GM12878 (cell line): ENCODE data around the gene IFNLR1. TPM values are rescaled to one million over a fixed set of nuclear protein-coding genes. Genes with fewer than 3 reads are reported as not detected.
A peak's percentile ranks its signal among the peaks of the same experiment; 100 is the strongest.

ENCODE experiments used
- BCLAF1 ChIP-seq: fragments of 450-650 bp; IDR thresholded peaks from 2 replicates; pipeline ENCODE4 v1.6.1; 2017; ENCODE audit warnings: antibody characterized with exemption, mild to moderate bottlenecking, moderate library complexity
- CHD4 ChIP-seq: fragments of 200-600 bp; sonication (generic); IDR thresholded peaks from 2 replicates; pipeline ENCODE4 v1.6.1; 2016; ENCODE audit warnings: mild to moderate bottlenecking
- CUX1 ChIP-seq: IDR thresholded peaks from 2 replicates; pipeline ENCODE4 v1.6.1; 2012; ENCODE audit warnings: improper control_type of control experiment, low read depth, low read length; ENCODE audit not compliant: insufficient replicate concordance
- HSF1 ChIP-seq: fragments of 150-350 bp; IDR thresholded peaks from 2 replicates; pipeline ENCODE4 v1.6.1; 2014; ENCODE audit warnings: mild to moderate bottlenecking, low read depth, low read length
- IKZF1 ChIP-seq: fragments of 450-650 bp; conservative IDR thresholded peaks from 2 replicates; pipeline ENCODE4 v1.6.1; 2017; ENCODE audit warnings: antibody characterized with exemption, mild to moderate bottlenecking
- NBN ChIP-seq: fragments of 450-650 bp; IDR thresholded peaks from 2 replicates; pipeline ENCODE4 v1.6.1; 2016
- NFXL1 ChIP-seq: fragments of 450-650 bp; IDR thresholded peaks from 2 replicates; pipeline ENCODE4 v1.6.1; 2017; ENCODE audit warnings: antibody characterized with exemption, mild to moderate bottlenecking, borderline replicate concordance
- POLR2AphosphoS5 ChIP-seq: IDR thresholded peaks from 2 replicates; pipeline ENCODE4 v1.6.1; 2011; ENCODE audit warnings: mild to moderate bottlenecking, low read length, inconsistent platforms
- RB1 ChIP-seq: fragments of 450-650 bp; formaldehyde crosslinking; IDR thresholded peaks from 2 replicates; pipeline ENCODE4 v1.6.1; 2017; ENCODE audit warnings: mild to moderate bottlenecking, borderline replicate concordance
- RBBP5 ChIP-seq: fragments of 200-600 bp; sonication (generic); conservative IDR thresholded peaks from 2 replicates; pipeline ENCODE4 v1.6.1; 2016
- SIN3A ChIP-seq: IDR thresholded peaks from 2 replicates; pipeline ENCODE4 v1.6.1; 2012; ENCODE audit warnings: low read depth, low read length, improper control_type of control experiment
- SMC3 ChIP-seq: IDR thresholded peaks from 2 replicates; pipeline ENCODE4 v1.6.1; 2011; ENCODE audit warnings: low read length, improper control_type of control experiment, borderline replicate concordance
- USF2 ChIP-seq: IDR thresholded peaks from 2 replicates; pipeline ENCODE4 v1.6.1; 2011; ENCODE audit warnings: low read depth, low read length, improper control_type of control experiment, borderline replicate concordance
- YBX1 ChIP-seq: fragments of 450-650 bp; IDR thresholded peaks from 2 replicates; pipeline ENCODE4 v1.6.1; 2016; ENCODE audit warnings: antibody characterized with exemption
- ZNF687 ChIP-seq: fragments of 450-650 bp; IDR thresholded peaks from 2 replicates; pipeline ENCODE4 v1.6.1; 2017; ENCODE audit warnings: mild to moderate bottlenecking, moderate library complexity
- polyA plus RNA-seq, 11 experiments: library from polyadenylated mRNA; depleted of rRNA in 4 of 11; unstranded in 6 of 11; stranded (reverse) in 5 of 11; fragments of >200 nt; fragmentation: Nextera tagmentation in 4 of 11; fragmentation: Illumina TruSeq in 1 of 11; extraction: Ambion mirVana in 4 of 11; extraction: Trizol in 1 of 11; gene quantifications; 1 replicate in 1 of 11; 2 replicates in 10 of 11; pipeline versions ENCODE4 v1.2.1 to v1.2.3, GENCODE V29; 2011 to 2016; ENCODE audit warnings: inconsistent platforms in 2 of 11, missing spikeins in 2 of 11, low read depth in 1 of 11
- total RNA-seq, 4 experiments: library from RNA; depleted of rRNA in 3 of 4; stranded (reverse); fragments of >200 nt in 3 of 4; fragmentation: Illumina TruSeq in 1 of 4; extraction: Trizol in 1 of 4; gene quantifications; 2 replicates each; pipeline versions ENCODE4 v1.2.1 to v1.2.3, GENCODE V29; 2013 to 2021

Gene IFNLR1
- total and polyA plus RNA-seq, 10 of the 15 experiments (the other 5 are each of a cell fraction or from before 2014, with no cell fraction given), result 0.31 to 5.6 (median 3.9) TPM

GRCh38 chr1:24191860-24192259 is 4.8 kb upstream of the IFNLR1 start (continued):
- no peak for TF ChIP-seq POLR2AphosphoS5
- TF ChIP-seq CUX1, result no peak
- no peak for TF ChIP-seq NBN
- TF ChIP-seq SMC3, result no peak
- no peak for TF ChIP-seq RB1
- TF ChIP-seq YBX1, result no peak
- TF ChIP-seq BCLAF1, result no peak
- no peak for TF ChIP-seq SIN3A
- TF ChIP-seq USF2, result no peak
- TF ChIP-seq RBBP5, result no peak
- TF ChIP-seq CHD4, result no peak
- TF ChIP-seq NFXL1, result no peak
- TF ChIP-seq HSF1, result no peak
- TF ChIP-seq IKZF1, result peak; percentile 45
- TF ChIP-seq ZNF687, result no peak
